ENCODE data around the gene RBM47.

RBM47 gene

DNA sequence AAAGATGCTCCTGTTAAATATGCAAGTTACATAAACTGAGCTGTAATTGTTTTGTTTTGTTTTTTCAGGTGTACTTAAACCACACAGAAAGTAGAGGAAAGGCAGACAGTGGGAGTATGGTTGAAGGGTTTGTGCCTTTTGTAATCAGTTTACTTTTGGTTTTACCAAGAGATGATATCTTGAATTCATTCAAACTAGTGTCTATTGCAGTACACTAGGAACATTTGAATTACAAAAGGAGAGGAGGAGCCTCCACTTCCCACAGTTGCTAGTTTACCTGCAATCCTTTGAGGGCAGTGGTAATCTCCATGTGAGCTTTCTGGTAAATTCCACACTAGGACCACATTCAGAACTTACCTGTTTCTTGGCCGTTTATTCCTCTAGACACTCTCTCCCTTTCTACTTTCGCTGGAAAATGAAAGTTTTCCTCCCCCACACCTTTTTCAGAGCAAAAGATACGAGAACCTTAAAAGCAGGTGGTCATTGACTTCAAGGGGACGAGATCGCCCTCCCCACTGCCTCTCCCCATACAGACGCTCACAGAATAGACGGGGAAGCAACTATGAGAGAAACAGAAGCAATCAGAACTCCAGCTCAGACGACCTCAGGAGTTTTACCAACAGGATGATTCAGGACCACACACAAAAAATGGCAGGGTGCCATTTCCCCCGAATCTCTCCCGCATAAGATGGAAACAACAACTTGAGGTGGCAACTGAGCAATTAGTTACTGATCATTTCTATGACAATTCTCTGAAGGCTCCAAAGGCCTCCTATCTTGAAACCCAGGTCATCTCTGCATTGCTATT is 3.3 kb downstream of the RBM47 start:
- Histone ChIP-seq H3K14ac (ENCODE audit: low read length in 2 of 2) (no peak overlapping the region), H4K91ac (ENCODE audit: low read length) (no peak overlapping the region), H3K9me3 (ENCODE audit: control insufficient read depth, low read length) (no peaks in the 10 kb centered on the region), H3K9ac (ENCODE audit: low read length) (no peak overlapping the region), H2AK5ac (ENCODE audit: low read length, severe bottlenecking) (no peak overlapping the region), H3K27me3 (ENCODE audit: control insufficient read depth in 1 of 2, insufficient read depth in 1 of 2, low read length in 2 of 2) (no peaks in the 10 kb centered on the region), H2BK5ac (ENCODE audit: low read depth, low read length, poor library complexity, severe bottlenecking) (no peak overlapping the region), H2BK120ac (ENCODE audit: low read depth, low read length) (no peak overlapping the region), H2BK12ac (ENCODE audit: low read length in 2 of 2) (no peak overlapping the region), H3K4me3 (ENCODE audit: insufficient read depth in 1 of 2, low read depth in 1 of 2, low read length in 2 of 2) (no peak overlapping the region), H3K4me1 (ENCODE audit: control insufficient read depth, insufficient read depth, low read depth, low read length) (peaks cover 10% of the 10 kb centered on the region), H3K27ac (ENCODE audit: low read length, poor library complexity, severe bottlenecking) (no peak overlapping the region), H3K18ac (ENCODE audit: low read depth in 1 of 2, low read length in 2 of 2) (no peak overlapping the region), H3K23ac (ENCODE audit: low read length in 2 of 2) (no peak overlapping the region), H2AFZ (ENCODE audit: low read depth, low read length) (no peak overlapping the region), H3K4me2 (ENCODE audit: low read length, poor library complexity, severe bottlenecking) (no peak overlapping the region), H2BK15ac (ENCODE audit: low read depth, poor library complexity, severe bottlenecking) (no peak overlapping the region), H3K4ac (ENCODE audit: low read depth in 1 of 2, low read length in 2 of 2) (no peak overlapping the region), H4K8ac (ENCODE audit: low read length) (no peak overlapping the region), H3K36me3 (ENCODE audit: control insufficient read depth in 1 of 2, insufficient read depth in 2 of 2, low read depth in 1 of 2, low read length in 2 of 2) (no peaks in the 10 kb centered on the region), H3K79me1 (replicated peaks; ENCODE audit: low read length, poor library complexity, severe bottlenecking) (no peaks in the 10 kb centered on the region)
- 52% methylated on average over 10 of the region's 10 CpGs for WGBS
- peak; percentile 32 for DNase-seq

DNA sequence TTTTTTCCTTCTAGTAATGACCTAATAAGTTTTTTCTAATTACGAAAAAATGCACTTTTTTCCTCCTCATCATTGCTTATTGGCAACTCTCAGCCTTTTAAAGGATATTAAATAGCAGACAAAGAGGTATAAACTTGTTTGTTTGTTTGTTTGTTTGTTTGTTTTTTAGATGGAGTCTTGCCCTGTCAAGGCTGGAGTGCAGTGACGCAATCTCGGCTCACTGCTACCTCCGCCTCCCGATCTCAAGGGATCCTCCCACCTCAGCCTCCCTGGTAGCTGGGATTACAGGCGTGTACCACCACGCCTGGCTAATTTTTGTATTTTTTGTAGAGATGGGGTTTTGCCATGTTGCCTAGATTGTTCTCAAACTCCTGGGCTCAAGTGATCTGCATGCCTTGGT is 6.0 kb downstream of the RBM47 start:
- Histone ChIP-seq H3K4me1 (ENCODE audit: control insufficient read depth, insufficient read depth, low read depth, low read length) (no peaks in the 10 kb centered on the region), H2BK15ac (ENCODE audit: low read depth, poor library complexity, severe bottlenecking) (no peak overlapping the region), H4K8ac (ENCODE audit: low read length) (no peak overlapping the region), H2BK120ac (ENCODE audit: low read depth, low read length) (no peak overlapping the region), H3K14ac (ENCODE audit: low read length in 2 of 2) (no peak overlapping the region), H2AK5ac (ENCODE audit: low read length, severe bottlenecking) (no peak overlapping the region), H3K23ac (ENCODE audit: low read length in 2 of 2) (no peak overlapping the region), H3K4me3 (ENCODE audit: insufficient read depth in 1 of 2, low read depth in 1 of 2, low read length in 2 of 2) (no peak overlapping the region), H3K9ac (ENCODE audit: low read length) (no peak overlapping the region), H3K9me3 (ENCODE audit: control insufficient read depth, low read length) (no peaks in the 10 kb centered on the region), H2AFZ (ENCODE audit: low read depth, low read length) (no peak overlapping the region), H2BK5ac (ENCODE audit: low read depth, low read length, poor library complexity, severe bottlenecking) (no peak overlapping the region), H2BK12ac (ENCODE audit: low read length in 2 of 2) (no peak overlapping the region), H4K91ac (ENCODE audit: low read length) (no peak overlapping the region), H3K4me2 (ENCODE audit: low read length, poor library complexity, severe bottlenecking) (no peak overlapping the region), H3K18ac (ENCODE audit: low read depth in 1 of 2, low read length in 2 of 2) (no peak overlapping the region), H3K79me1 (replicated peaks; ENCODE audit: low read length, poor library complexity, severe bottlenecking) (peaks cover 4% of the 10 kb centered on the region), H3K36me3 (ENCODE audit: control insufficient read depth in 1 of 2, insufficient read depth in 2 of 2, low read depth in 1 of 2, low read length in 2 of 2) (no peaks in the 10 kb centered on the region), H3K4ac (ENCODE audit: low read depth in 1 of 2, low read length in 2 of 2) (no peak overlapping the region), H3K27ac (ENCODE audit: low read length, poor library complexity, severe bottlenecking) (no peak overlapping the region), H3K27me3 (ENCODE audit: control insufficient read depth in 1 of 2, insufficient read depth in 1 of 2, low read length in 2 of 2) (no peaks in the 10 kb centered on the region)
- DNase-seq, result no peak
- WGBS, result 95% methylated on average over 6 of the region's 7 CpGs

DNA sequence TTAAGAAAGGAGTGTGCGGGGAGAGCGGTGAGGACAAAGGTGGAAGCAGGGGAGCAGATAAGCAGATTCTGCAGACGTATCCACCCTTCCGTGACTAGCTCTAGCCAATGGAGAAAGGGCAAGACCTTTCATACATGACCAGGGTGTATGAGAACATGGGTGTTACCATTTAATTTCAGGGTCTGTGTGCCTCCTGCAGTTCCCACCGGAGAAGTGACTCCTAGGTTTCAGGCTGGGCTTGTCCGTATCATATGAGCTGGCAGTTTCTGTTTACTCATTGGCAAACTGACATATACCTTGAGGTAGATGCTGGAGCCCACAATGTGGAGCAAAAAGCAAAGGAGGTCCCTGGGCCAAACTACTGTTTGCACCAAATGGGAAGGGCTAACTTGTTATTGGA is 6.8 kb downstream of the RBM47 start:
- Histone ChIP-seq H3K9me3 (ENCODE audit: control insufficient read depth, low read length) (no peaks in the 10 kb centered on the region), H4K8ac (ENCODE audit: low read length) (no peak overlapping the region), H2AFZ (ENCODE audit: low read depth, low read length) (no peak overlapping the region), H3K27me3 (ENCODE audit: control insufficient read depth in 1 of 2, insufficient read depth in 1 of 2, low read length in 2 of 2) (no peaks in the 10 kb centered on the region), H2AK5ac (ENCODE audit: low read length, severe bottlenecking) (no peak overlapping the region), H2BK12ac (ENCODE audit: low read length in 2 of 2) (peak overlapping the region in 1 of 2 experiments; percentile 73), H3K27ac (ENCODE audit: low read length, poor library complexity, severe bottlenecking) (no peak overlapping the region), H3K14ac (ENCODE audit: low read length in 2 of 2) (no peak overlapping the region), H3K4ac (ENCODE audit: low read depth in 1 of 2, low read length in 2 of 2) (no peak overlapping the region), H3K4me3 (ENCODE audit: insufficient read depth in 1 of 2, low read depth in 1 of 2, low read length in 2 of 2) (no peak overlapping the region), H2BK15ac (ENCODE audit: low read depth, poor library complexity, severe bottlenecking) (no peak overlapping the region), H3K4me1 (ENCODE audit: control insufficient read depth, insufficient read depth, low read depth, low read length) (peaks cover 1% of the 10 kb centered on the region), H3K18ac (ENCODE audit: low read depth in 1 of 2, low read length in 2 of 2) (peak overlapping the region in 1 of 2 experiments; percentile 11), H4K91ac (ENCODE audit: low read length) (no peak overlapping the region), H3K23ac (ENCODE audit: low read length in 2 of 2) (no peak overlapping the region), H2BK5ac (ENCODE audit: low read depth, low read length, poor library complexity, severe bottlenecking) (no peak overlapping the region), H2BK120ac (ENCODE audit: low read depth, low read length) (no peak overlapping the region), H3K4me2 (ENCODE audit: low read length, poor library complexity, severe bottlenecking) (no peak overlapping the region), H3K79me1 (replicated peaks; ENCODE audit: low read length, poor library complexity, severe bottlenecking) (peaks cover 4% of the 10 kb centered on the region), H3K36me3 (ENCODE audit: control insufficient read depth in 1 of 2, insufficient read depth in 2 of 2, low read depth in 1 of 2, low read length in 2 of 2) (no peaks in the 10 kb centered on the region), H3K9ac (ENCODE audit: low read length) (no peak overlapping the region)
- DNase-seq, result no peak
- WGBS, result 97% methylated on average over 6 of the region's 6 CpGs

DNA sequence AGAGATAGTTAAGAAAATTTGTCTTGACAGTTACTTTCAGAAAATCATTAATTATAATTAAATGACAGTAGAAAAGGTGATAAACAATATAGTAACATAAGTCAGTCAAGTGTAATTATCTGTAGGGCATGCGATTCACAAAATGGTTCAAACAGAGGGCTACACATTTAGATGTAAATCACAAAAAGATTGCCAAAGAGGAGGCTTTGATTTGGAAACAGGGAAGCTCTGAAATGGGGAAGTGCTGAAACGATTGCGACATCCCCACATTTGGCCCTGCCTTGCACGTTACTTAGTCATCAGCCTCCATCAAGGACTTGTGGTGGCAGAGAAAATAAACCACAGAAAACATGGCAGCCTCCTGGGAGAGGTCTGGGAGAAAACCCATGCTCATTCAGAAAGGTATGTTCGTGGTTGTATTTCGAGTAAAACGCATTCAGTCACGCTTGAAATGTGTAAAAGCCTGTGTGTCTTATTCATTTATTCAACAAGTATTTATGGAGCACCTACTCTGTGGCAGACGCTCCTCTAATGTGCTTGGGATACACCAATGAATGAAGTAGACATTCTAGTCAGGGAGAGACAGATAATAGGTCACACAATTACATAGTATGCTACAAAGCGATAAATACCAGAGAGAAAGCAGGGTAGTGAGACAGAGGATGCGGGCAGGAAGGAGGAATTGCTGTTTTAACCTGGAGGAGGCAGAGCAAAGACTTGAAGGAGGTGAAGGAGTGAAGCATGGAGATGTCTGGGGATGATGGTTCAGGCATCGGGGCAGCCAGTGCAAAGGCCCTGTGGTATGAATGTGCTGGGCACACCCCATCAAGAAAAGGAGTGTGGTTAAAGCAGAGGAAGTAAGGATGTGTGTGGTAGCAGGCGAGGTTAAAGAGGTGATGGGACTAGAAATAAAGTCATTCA is 7.8 kb downstream of the RBM47 start:
- DNase-seq, result peak; percentile 98
- Histone ChIP-seq H3K4me3 (ENCODE audit: insufficient read depth in 1 of 2, low read depth in 1 of 2, low read length in 2 of 2) (no peak overlapping the region), H2AK5ac (ENCODE audit: low read length, severe bottlenecking) (no peak overlapping the region), H3K9ac (ENCODE audit: low read length) (peak overlapping the region; percentile 51), H2AFZ (ENCODE audit: low read depth, low read length) (no peak overlapping the region), H3K27ac (ENCODE audit: low read length, poor library complexity, severe bottlenecking) (peak overlapping the region; percentile 3), H3K18ac (ENCODE audit: low read depth in 1 of 2, low read length in 2 of 2) (peak overlapping the region; percentile 50 to 62), H4K91ac (ENCODE audit: low read length) (peak overlapping the region; percentile 89), H3K27me3 (ENCODE audit: control insufficient read depth in 1 of 2, insufficient read depth in 1 of 2, low read length in 2 of 2) (no peaks in the 10 kb centered on the region), H3K23ac (ENCODE audit: low read length in 2 of 2) (no peak overlapping the region), H3K4ac (ENCODE audit: low read depth in 1 of 2, low read length in 2 of 2) (peak overlapping the region in 1 of 2 experiments; percentile 19), H2BK15ac (ENCODE audit: low read depth, poor library complexity, severe bottlenecking) (no peak overlapping the region), H2BK12ac (ENCODE audit: low read length in 2 of 2) (peak overlapping the region; percentile 2 to 46), H3K14ac (ENCODE audit: low read length in 2 of 2) (no peak overlapping the region), H3K4me1 (ENCODE audit: control insufficient read depth, insufficient read depth, low read depth, low read length) (peaks cover 3% of the 10 kb centered on the region), H3K4me2 (ENCODE audit: low read length, poor library complexity, severe bottlenecking) (no peak overlapping the region), H3K9me3 (ENCODE audit: control insufficient read depth, low read length) (no peaks in the 10 kb centered on the region), H3K36me3 (ENCODE audit: control insufficient read depth in 1 of 2, insufficient read depth in 2 of 2, low read depth in 1 of 2, low read length in 2 of 2) (no peaks in the 10 kb centered on the region), H4K8ac (ENCODE audit: low read length) (peak overlapping the region; percentile 40), H2BK120ac (ENCODE audit: low read depth, low read length) (no peak overlapping the region), H2BK5ac (ENCODE audit: low read depth, low read length, poor library complexity, severe bottlenecking) (no peak overlapping the region), H3K79me1 (replicated peaks; ENCODE audit: low read length, poor library complexity, severe bottlenecking) (peaks cover 4% of the 10 kb centered on the region)
- 52% methylated on average over 13 of the region's 13 CpGs for WGBS
